Prostate gland (tissue), 2 donors: ENCODE measurements around the gene GPR148. TPM values are rescaled to one million over a fixed set of nuclear protein-coding genes. Genes with fewer than 3 reads are reported as not detected.
"Not testable (repeated sequence)": the region's sequence is repeated elsewhere in the genome, so short reads cannot be mapped to it uniquely, and the experiment has no call there.

Experiments used
- DNase-seq: peaks from one replicate; pipeline ENCODE4 v3.0.0-alpha.2; 2019; ENCODE audit warnings: low spot score
- H3K27ac ChIP-seq, 2 donors: fragments of 200-600 bp; sonication (generic); 2 replicates each; pipeline ENCODE4 v1.5.1; 2017 to 2019
- H3K27me3 ChIP-seq: fragments of 200-600 bp; sonication (generic); replicated peaks from 2 replicates; pipeline ENCODE4 v1.5.1; 2019; ENCODE audit not compliant: insufficient read depth
- H3K36me3 ChIP-seq, 2 donors: fragments of 200-600 bp; sonication (generic); 1 replicate in 1 of 2; 2 replicates in 1 of 2; pipeline versions ENCODE4 v1.5.1 to v1.8.1; 2017 to 2019
- H3K4me1 ChIP-seq: fragments of 200-600 bp; sonication (generic); replicated peaks from 2 replicates; pipeline ENCODE4 v1.5.1; 2019
- H3K4me3 ChIP-seq, 2 donors: fragments of 200-600 bp; sonication (generic); 2 replicates each; pipeline ENCODE4 v1.5.1; 2017 to 2019
- H3K9me3 ChIP-seq: fragments of 200-600 bp; sonication (generic); 2 replicates; pipeline ENCODE4 v1.5.1; 2017
- POLR2A ChIP-seq: fragments of 450-650 bp; IDR thresholded peaks from one replicate; pipeline ENCODE4 v1.6.1; 2016; ENCODE audit warnings: antibody characterized with exemption, mild to moderate bottlenecking
- POLR2AphosphoS5 ChIP-seq: sonication (generic); formaldehyde crosslinking; IDR thresholded peaks from one replicate; pipeline ENCODE4 v1.6.1; 2017; ENCODE audit warnings: antibody characterized with exemption
- WGBS: methylation state at CpG from one replicate; pipeline ENCODE4 v1.1.5; 2018; 5-methylcytosine and 5-hydroxymethylcytosine counted together
- intact Hi-C: fragments of 100-400 bp; cut with DNase I; formaldehyde crosslinking; loops from one replicate; pipeline ENCODE4 v1.14.2; 2022
- total RNA-seq, 2 donors: library from RNA; depleted of rRNA; stranded (reverse); fragments of >200 nt; gene quantifications; one replicate each; pipeline ENCODE4 v1.1.0, GENCODE V29; 2016
- TF ChIP-seq, protein P1 (sequence below), 4 experiments: fragments of 200-600 bp in 2 of 4; fragments of 450-650 bp in 2 of 4; sonication (generic) in 2 of 4; IDR thresholded peaks; 1 replicate in 3 of 4; 2 replicates in 1 of 4; pipeline ENCODE4 v1.5.1; 2016 to 2019; ENCODE audit warnings: antibody characterized with exemption in 4 of 4, mild to moderate bottlenecking in 2 of 4, moderate library complexity in 2 of 4

The GPR148 gene
- total RNA-seq, 2 donors from 2014 or later = not detected

DNA sequence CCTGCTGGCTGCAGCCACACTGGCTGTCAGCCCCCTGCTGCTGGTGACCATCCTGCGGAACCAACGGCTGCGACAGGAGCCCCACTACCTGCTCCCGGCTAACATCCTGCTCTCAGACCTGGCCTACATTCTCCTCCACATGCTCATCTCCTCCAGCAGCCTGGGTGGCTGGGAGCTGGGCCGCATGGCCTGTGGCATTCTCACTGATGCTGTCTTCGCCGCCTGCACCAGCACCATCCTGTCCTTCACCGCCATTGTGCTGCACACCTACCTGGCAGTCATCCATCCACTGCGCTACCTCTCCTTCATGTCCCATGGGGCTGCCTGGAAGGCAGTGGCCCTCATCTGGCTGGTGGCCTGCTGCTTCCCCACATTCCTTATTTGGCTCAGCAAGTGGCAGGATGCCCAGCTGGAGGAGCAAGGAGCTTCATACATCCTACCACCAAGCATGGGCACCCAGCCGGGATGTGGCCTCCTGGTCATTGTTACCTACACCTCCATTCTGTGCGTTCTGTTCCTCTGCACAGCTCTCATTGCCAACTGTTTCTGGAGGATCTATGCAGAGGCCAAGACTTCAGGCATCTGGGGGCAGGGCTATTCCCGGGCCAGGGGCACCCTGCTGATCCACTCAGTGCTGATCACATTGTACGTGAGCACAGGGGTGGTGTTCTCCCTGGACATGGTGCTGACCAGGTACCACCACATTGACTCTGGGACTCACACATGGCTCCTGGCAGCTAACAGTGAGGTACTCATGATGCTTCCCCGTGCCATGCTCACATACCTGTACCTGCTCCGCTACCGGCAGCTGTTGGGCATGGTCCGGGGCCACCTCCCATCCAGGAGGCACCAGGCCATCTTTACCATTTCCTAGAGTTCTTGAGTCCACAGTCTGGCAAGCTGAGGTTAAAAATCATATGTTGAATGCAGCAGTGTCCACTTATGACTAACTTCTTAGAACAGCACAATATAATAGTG, 741 bp downstream of the GPR148 start:
- WGBS = 88% methylated on average over 17 of the region's 17 CpGs
- Histone ChIP-seq H3K27me3 (no peaks in the 10 kb centered on the region), H3K27ac (no peak overlapping the region), H3K9me3 (no peaks in the 10 kb centered on the region), H3K4me1 (no peaks in the 10 kb centered on the region), H3K36me3 (no peaks in the 10 kb centered on the region), H3K4me3 (no peak overlapping the region)
- TF ChIP-seq, protein P1, sequence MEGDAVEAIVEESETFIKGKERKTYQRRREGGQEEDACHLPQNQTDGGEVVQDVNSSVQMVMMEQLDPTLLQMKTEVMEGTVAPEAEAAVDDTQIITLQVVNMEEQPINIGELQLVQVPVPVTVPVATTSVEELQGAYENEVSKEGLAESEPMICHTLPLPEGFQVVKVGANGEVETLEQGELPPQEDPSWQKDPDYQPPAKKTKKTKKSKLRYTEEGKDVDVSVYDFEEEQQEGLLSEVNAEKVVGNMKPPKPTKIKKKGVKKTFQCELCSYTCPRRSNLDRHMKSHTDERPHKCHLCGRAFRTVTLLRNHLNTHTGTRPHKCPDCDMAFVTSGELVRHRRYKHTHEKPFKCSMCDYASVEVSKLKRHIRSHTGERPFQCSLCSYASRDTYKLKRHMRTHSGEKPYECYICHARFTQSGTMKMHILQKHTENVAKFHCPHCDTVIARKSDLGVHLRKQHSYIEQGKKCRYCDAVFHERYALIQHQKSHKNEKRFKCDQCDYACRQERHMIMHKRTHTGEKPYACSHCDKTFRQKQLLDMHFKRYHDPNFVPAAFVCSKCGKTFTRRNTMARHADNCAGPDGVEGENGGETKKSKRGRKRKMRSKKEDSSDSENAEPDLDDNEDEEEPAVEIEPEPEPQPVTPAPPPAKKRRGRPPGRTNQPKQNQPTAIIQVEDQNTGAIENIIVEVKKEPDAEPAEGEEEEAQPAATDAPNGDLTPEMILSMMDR (IDR thresholded peaks at IDR 0.05) = no peak
- no peak for TF ChIP-seq POLR2A
- TF ChIP-seq POLR2AphosphoS5 = no peak
- DNase-seq = no peak
- intact Hi-C loops = no loop called here

DNA sequence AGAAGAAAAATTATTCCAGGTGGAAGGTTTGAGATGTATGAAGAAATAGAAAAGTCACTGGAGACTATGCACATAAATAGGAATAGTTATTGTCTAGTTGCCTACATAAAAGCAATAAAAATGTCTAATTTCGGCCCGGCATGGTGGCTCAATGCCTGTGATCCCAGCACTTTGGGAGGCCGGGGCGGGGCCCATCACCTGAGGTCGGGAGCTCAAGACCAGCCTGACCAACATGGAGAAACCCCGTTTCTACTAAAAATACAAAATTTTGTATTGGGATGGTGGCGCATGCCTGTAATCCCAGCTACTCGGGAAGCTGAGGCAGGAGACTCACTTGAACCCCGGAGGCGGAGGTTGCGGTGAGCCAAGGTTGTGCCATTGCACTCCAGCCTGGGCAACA, 3.4 kb downstream of the GPR148 start:
- H3K9me3 ChIP-seq, DNase-seq, H3K27me3 ChIP-seq, intact Hi-C loops, H3K4me1 ChIP-seq, H3K4me3 ChIP-seq, H3K27ac ChIP-seq, H3K36me3 ChIP-seq: not testable (repeated sequence)
- WGBS = 82% methylated on average over 11 of the region's 11 CpGs

- WGBS = 93% methylated on average over 3 of the region's 3 CpGs
- Histone ChIP-seq H3K36me3 (no peaks in the 10 kb centered on the region), H3K9me3 (no peaks in the 10 kb centered on the region), H3K4me1 (no peaks in the 10 kb centered on the region), H3K27ac (no peak overlapping the region), H3K4me3 (no peak overlapping the region), H3K27me3 (no peaks in the 10 kb centered on the region)
- TF ChIP-seq, protein P1 (IDR thresholded peaks at IDR 0.05) = no peak
- TF ChIP-seq POLR2A (no peak), POLR2AphosphoS5 (no peak)
- intact Hi-C loops = no loop called here
- no peak for DNase-seq
Measured at GRCh38 chr2:130735200-130735599, 6.3 kb downstream of the GPR148 start.

DNA sequence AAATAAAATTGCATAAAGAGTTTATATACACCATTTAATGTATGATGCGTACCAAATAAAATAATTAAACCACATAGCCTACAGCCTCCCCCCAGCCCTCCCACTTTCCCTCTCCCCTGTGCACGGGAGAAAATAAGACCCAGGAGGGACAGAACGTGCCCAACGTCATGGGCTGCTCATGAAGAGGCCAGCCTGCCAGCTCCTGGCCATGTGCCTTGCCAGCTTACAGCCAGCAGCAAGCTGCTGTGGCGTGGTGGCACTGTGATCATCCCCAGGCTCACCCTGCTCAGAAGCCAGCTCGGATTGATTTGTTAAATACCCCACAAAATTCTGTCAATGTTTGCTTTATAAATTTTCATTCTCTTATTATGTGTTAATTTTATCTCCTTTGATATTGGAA, 7.6 kb downstream of the GPR148 start:
- Histone ChIP-seq H3K4me1 (no peaks in the 10 kb centered on the region), H3K27me3 (no peaks in the 10 kb centered on the region), H3K27ac (no peak overlapping the region), H3K36me3 (no peaks in the 10 kb centered on the region), H3K4me3 (no peak overlapping the region), H3K9me3 (no peaks in the 10 kb centered on the region)
- WGBS = 66% methylated on average over 6 of the region's 6 CpGs
- TF ChIP-seq, protein P1 (IDR thresholded peaks at IDR 0.05) = no peak
- no peak for TF ChIP-seq POLR2AphosphoS5
- no peak for TF ChIP-seq POLR2A
- DNase-seq = no peak
- intact Hi-C loops = no loop called here

- whole genome bisulfite sequencing = 83% methylated on average over 13 of the region's 14 CpGs
- Histone ChIP-seq H3K27ac (no peak overlapping the region), H3K9me3 (no peaks in the 10 kb centered on the region), H3K36me3 (no peaks in the 10 kb centered on the region), H3K4me3 (no peak overlapping the region), H3K4me1 (no peaks in the 10 kb centered on the region), H3K27me3 (no peaks in the 10 kb centered on the region)
- TF ChIP-seq POLR2A (no peak), POLR2AphosphoS5 (no peak)
- TF ChIP-seq, protein P1 (IDR thresholded peaks at IDR 0.05) = no peak
- no peak for DNase-seq
- intact Hi-C loops = no loop called here
Measured at GRCh38 chr2:130737592-130737991, 8.7 kb downstream of the GPR148 start.
